Measurements from ENCODE around the gene TOP3A.

Gene TOP3A

DNA sequence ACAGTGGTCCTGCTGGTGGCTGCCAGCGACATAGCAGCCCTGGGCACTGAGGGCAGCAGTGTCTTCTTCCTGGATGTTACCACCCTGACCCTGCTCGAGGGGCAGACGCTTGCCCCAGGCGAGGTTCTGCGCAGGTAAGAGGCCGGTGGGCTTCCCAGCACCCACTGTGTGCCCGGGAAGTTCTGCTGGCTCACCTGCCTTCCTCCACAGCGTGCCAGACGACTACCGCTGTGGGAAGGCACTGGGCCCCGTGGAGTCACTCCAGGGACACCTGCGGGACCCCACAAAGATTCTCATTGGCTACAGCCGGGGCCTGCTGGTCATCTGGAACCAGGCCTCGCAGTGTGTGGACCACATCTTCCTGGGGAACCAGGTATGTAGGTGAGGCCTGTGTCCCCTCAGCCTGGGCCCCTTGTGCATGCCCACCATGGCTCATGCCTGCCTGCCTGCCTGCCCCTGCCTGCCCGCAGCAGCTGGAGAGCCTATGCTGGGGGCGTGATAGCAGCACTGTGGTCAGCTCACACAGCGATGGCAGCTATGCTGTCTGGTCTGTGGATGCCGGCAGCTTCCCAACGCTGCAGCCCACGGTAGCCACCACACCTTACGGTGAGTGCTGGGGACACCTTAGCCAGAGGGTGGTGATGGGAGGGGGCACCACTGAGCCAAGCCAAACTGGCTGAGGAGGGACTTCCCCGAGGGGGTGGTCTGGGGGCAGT, 80.8 kb downstream of the TOP3A start:
- DNase-seq: no peak
- Histone ChIP-seq H3K27me3 (no peaks in the 10 kb centered on the region), H3K36me3 (peaks cover 13 to 68% (median 54%) of the 10 kb centered on the region in 3 donors), H3K9me3 (no peaks in the 10 kb centered on the region), H3K4me1 (peaks cover 0 to 13% (median 5%) of the 10 kb centered on the region in 4 donors), H3K27ac (no peak overlapping the region), H3K4me3 (no peak overlapping the region)
- intact Hi-C loops (cut with DNase I; ENCODE audit: low total_unique reads): no loop called here
- TF ChIP-seq, protein P1, sequence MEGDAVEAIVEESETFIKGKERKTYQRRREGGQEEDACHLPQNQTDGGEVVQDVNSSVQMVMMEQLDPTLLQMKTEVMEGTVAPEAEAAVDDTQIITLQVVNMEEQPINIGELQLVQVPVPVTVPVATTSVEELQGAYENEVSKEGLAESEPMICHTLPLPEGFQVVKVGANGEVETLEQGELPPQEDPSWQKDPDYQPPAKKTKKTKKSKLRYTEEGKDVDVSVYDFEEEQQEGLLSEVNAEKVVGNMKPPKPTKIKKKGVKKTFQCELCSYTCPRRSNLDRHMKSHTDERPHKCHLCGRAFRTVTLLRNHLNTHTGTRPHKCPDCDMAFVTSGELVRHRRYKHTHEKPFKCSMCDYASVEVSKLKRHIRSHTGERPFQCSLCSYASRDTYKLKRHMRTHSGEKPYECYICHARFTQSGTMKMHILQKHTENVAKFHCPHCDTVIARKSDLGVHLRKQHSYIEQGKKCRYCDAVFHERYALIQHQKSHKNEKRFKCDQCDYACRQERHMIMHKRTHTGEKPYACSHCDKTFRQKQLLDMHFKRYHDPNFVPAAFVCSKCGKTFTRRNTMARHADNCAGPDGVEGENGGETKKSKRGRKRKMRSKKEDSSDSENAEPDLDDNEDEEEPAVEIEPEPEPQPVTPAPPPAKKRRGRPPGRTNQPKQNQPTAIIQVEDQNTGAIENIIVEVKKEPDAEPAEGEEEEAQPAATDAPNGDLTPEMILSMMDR (IDR thresholded peaks at IDR 0.05): no peak

DNA sequence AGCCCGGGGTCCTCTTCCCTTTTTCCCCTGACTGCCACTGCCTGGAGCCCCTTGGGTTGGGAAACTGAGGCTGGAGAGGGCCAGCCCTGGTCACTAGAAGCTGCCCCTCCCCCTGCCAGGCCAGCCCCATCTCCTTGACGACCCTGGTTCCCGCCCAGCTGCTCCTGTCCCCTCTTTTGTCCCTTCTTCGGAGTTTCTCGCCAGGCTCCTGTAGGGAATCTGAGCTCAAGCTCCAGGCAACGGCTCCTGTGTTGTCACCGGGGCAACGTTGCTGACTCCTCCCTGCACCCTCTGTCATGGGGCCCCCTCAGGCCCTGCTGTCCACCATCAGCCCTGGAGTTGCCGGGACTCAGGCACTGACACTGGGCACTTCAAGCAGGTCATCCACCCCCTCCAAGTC, 83.6 kb downstream of the TOP3A start:
- TF ChIP-seq, protein P1 (IDR thresholded peaks at IDR 0.05): no peak
- no peak for DNase-seq
- no peak overlapping the region for H3K27ac ChIP-seq
- no peaks in the 10 kb centered on the region for H3K9me3 ChIP-seq
- H3K4me1 ChIP-seq: peaks cover 0 to 22% (median 13%) of the 10 kb centered on the region in 4 donors
- H3K4me3 ChIP-seq: no peak overlapping the region
- H3K27me3 ChIP-seq: no peaks in the 10 kb centered on the region
- peaks cover 0 to 40% (median 27%) of the 10 kb centered on the region in 3 donors for H3K36me3 ChIP-seq
- intact Hi-C loops (cut with DNase I; ENCODE audit: low total_unique reads): no loop called here

DNA sequence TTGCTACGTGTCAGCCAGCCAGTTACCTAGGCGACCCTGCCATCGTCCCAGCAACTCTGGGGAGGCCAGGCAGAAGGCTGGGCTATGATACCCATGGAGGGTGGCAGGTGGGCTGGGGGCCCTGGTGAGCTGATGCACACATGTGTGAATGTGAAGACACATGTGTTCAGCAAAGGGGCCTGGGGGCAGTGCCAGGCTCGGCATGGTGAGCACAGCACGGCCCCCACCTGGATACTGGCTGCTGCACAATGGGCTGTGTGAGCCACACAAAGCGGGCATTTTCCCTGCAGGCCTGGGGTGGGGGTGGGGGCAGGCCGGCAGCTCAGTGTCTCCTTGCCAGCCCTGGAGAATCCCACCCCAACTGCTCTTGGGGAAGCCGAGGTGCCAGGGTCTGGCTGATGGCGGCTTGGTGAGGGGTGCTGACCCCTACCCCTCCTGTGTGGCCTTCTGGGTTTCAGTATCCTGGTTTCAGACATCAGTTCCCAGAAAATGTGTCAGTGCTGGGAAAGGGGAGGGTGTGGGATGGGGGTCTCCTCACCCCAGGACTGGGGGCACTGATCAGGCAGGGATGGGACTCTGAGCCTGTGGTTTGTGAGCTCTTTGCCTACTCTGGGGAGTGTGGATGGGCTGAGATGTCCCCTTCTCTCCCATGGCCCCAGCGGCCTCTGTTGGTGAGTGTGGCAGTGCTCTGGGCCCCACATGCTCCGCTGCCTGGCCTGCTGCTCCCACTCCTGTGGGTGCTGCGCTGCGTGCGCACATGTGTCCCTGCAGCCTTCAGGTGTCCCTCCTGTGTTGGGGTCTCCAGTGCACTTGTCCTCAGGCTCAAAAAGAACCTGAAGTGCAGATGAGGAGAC, 84.3 kb downstream of the TOP3A start:
- Histone ChIP-seq H3K27ac (no peak overlapping the region), H3K27me3 (no peaks in the 10 kb centered on the region), H3K9me3 (no peaks in the 10 kb centered on the region), H3K4me3 (no peak overlapping the region), H3K36me3 (peaks cover 0 to 34% (median 21%) of the 10 kb centered on the region in 3 donors), H3K4me1 (peaks cover 0 to 21% (median 15%) of the 10 kb centered on the region in 4 donors)
- TF ChIP-seq, protein P1 (IDR thresholded peaks at IDR 0.05): no peak
- intact Hi-C loops (cut with DNase I; ENCODE audit: low total_unique reads): no loop called here
- DNase-seq: no peak

DNA sequence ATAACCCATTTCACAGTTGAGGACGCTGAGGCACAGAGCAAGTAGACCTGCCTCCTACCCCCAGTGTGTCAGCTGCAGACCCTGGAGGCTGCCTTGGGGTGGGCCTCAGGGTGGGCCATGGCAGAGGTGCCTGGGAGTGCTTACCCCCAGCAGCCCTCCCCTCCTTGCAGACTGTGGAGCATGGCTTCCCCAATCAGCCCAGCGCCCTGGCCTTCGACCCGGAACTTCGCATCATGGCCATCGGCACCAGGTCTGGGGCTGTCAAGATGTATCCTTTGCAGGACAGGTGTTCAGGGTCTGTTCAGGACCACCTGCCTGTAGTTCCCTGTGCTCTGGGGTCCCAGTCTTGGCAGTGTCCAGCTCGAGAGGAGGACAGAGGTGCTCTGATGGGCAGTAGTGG, 85.0 kb downstream of the TOP3A start:
- Histone ChIP-seq H3K9me3 (no peaks in the 10 kb centered on the region), H3K27me3 (no peaks in the 10 kb centered on the region), H3K27ac (no peak overlapping the region), H3K36me3 (peaks cover 0 to 27% (median 13%) of the 10 kb centered on the region in 3 donors), H3K4me3 (no peak overlapping the region), H3K4me1 (peaks cover 0 to 18% (median 15%) of the 10 kb centered on the region in 4 donors)
- no peak for DNase-seq
- intact Hi-C loops (cut with DNase I; ENCODE audit: low total_unique reads): no loop called here
- TF ChIP-seq, protein P1 (IDR thresholded peaks at IDR 0.05): no peak

DNA sequence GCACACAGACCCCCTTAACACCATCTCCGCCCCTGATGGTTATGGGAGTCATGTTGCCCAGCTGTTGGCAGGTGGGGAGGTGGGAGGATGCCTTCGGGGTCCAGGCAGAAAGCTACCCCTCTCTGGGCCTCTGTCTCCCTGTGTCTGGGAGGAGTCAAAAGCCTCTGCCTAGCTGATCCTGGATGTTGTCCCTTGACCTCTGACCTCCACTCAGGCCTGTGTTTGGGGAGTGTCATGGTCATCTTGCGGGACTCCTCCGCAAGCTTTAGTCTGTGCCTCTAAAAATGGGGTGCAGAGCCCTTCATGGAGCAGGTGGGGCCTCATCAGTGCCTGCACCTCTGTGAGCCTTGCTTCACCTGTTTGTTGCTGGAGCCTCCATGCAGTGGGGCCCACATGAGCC, 85.5 kb downstream of the TOP3A start:
- Histone ChIP-seq H3K4me1 (peaks cover 0 to 19% (median 16%) of the 10 kb centered on the region in 4 donors), H3K27ac (no peak overlapping the region), H3K27me3 (no peaks in the 10 kb centered on the region), H3K9me3 (no peaks in the 10 kb centered on the region), H3K36me3 (peaks cover 0 to 21% (median 8%) of the 10 kb centered on the region in 3 donors), H3K4me3 (no peak overlapping the region)
- TF ChIP-seq, protein P1 (IDR thresholded peaks at IDR 0.05): no peak
- intact Hi-C loops (cut with DNase I; ENCODE audit: low total_unique reads): no loop called here
- DNase-seq: no peak
